ENCODE measurements around the gene WFDC13.
"Not testable (repeated sequence)": the region's sequence is repeated elsewhere in the genome, so short reads cannot be mapped to it uniquely, and the experiment has no call there.

The WFDC13 gene

GRCh38 chr20:45701873-45702272, at the start of gene WFDC13:
WFDC13 (plus strand) TSS chr20:45702038; CDS start chr20:45702124, 86 bp downstream.
- no peak for TF ChIP-seq CTCF (IDR thresholded peaks at IDR 0.05; ENCODE audit: low read depth, low read length)
- DNase-seq (ENCODE audit: low read depth in 2 of 2), result no peak
- no peak within 1 kb of the TSS for H3K4me3 ChIP-seq (replicated peaks in 1 of 2; ENCODE audit: low read depth in 2 of 2, low read length in 2 of 2)

- not testable (repeated sequence) for DNase-seq (ENCODE audit: low read depth in 2 of 2); H3K4me3 ChIP-seq (replicated peaks in 1 of 2; ENCODE audit: low read depth in 2 of 2, low read length in 2 of 2)
Observed at GRCh38 chr20:45657038-45657437, 44.8 kb upstream of the WFDC13 start.

GRCh38 chr20:45670139-45670538, 31.7 kb upstream of the WFDC13 start, which contains the start of gene WFDC11:
WFDC11 (minus strand) TSS chr20:45670239; CDS start chr20:45650600, 19,639 bp downstream.
- no peak for DNase-seq (ENCODE audit: low read depth in 2 of 2)
- TF ChIP-seq CTCF (IDR thresholded peaks at IDR 0.05; ENCODE audit: low read depth, low read length), result no peak
- no peak within 1 kb of the TSS for H3K4me3 ChIP-seq (replicated peaks in 1 of 2; ENCODE audit: low read depth in 2 of 2, low read length in 2 of 2)

- no peak for DNase-seq (ENCODE audit: low read depth in 2 of 2)
- TF ChIP-seq CTCF (IDR thresholded peaks at IDR 0.05; ENCODE audit: low read depth, low read length), result no peak
- no peak overlapping the region for H3K4me3 ChIP-seq (replicated peaks in 1 of 2; ENCODE audit: low read depth in 2 of 2, low read length in 2 of 2)
Observed at GRCh38 chr20:45672765-45673164, 29.1 kb upstream of the WFDC13 start.

GRCh38 chr20:45679650-45680049, 22.2 kb upstream of the WFDC13 start:
- no peak for DNase-seq (ENCODE audit: low read depth in 2 of 2)
- H3K4me3 ChIP-seq (replicated peaks in 1 of 2; ENCODE audit: low read depth in 2 of 2, low read length in 2 of 2), result no peak overlapping the region
- TF ChIP-seq CTCF (IDR thresholded peaks at IDR 0.05; ENCODE audit: low read depth, low read length), result no peak

- DNase-seq (ENCODE audit: low read depth in 2 of 2), result no peak
- no peak for TF ChIP-seq CTCF (IDR thresholded peaks at IDR 0.05; ENCODE audit: low read depth, low read length)
- no peak overlapping the region for H3K4me3 ChIP-seq (replicated peaks in 1 of 2; ENCODE audit: low read depth in 2 of 2, low read length in 2 of 2)
Observed at GRCh38 chr20:45685896-45686295, 15.9 kb upstream of the WFDC13 start.

- not testable (repeated sequence) for DNase-seq (ENCODE audit: low read depth in 2 of 2); H3K4me3 ChIP-seq (replicated peaks in 1 of 2; ENCODE audit: low read depth in 2 of 2, low read length in 2 of 2)
Observed at GRCh38 chr20:45693346-45693745, 8.5 kb upstream of the WFDC13 start.

GRCh38 chr20:45695496-45695895, 6.3 kb upstream of the WFDC13 start:
- DNase-seq (ENCODE audit: low read depth in 2 of 2), result no peak
- TF ChIP-seq CTCF (IDR thresholded peaks at IDR 0.05; ENCODE audit: low read depth, low read length), result no peak
- no peak overlapping the region for H3K4me3 ChIP-seq (replicated peaks in 1 of 2; ENCODE audit: low read depth in 2 of 2, low read length in 2 of 2)

All from cardiac fibroblast (primary cell).